GM20000 (cell line): ENCODE measurements around the gene ATF2.
A peak's percentile ranks its signal among the peaks of the same experiment; 100 is the strongest.
"Not testable (repeated sequence)": the region's sequence is repeated elsewhere in the genome, so short reads cannot be mapped to it uniquely, and the experiment has no call there.

Experiments used
- DNase-seq: peaks from one replicate; pipeline ENCODE4 v3.0.0; 2012; ENCODE audit warnings: low spot score
- CTCF ChIP-seq: IDR thresholded peaks from 2 replicates; pipeline ENCODE4 v1.5.1; 2012; ENCODE audit warnings: mild to moderate bottlenecking, control low read depth; ENCODE audit errors: extremely low read depth, missing control alignments

ATF2 gene

GRCh38 chr2:175131252-175131651, 36.8 kb downstream of the ATF2 start:
- no peak for DNase-seq
- TF ChIP-seq CTCF = no peak

GRCh38 chr2:175126661-175127060, 41.3 kb downstream of the ATF2 start:
- TF ChIP-seq CTCF = no peak
- DNase-seq = no peak

- no peak for TF ChIP-seq CTCF
- DNase-seq = no peak
Measured at GRCh38 chr2:175123254-175123653, 44.7 kb downstream of the ATF2 start.

- TF ChIP-seq CTCF = peak; percentile 21
- DNase-seq = peak; percentile 59
Measured at GRCh38 chr2:175111200-175111657, 56.8 kb downstream of the ATF2 start.

GRCh38 chr2:175108091-175108490, 59.9 kb downstream of the ATF2 start:
- DNase-seq = not testable (repeated sequence)

- DNase-seq = no peak
- TF ChIP-seq CTCF = no peak
Measured at GRCh38 chr2:175107146-175107545, 60.9 kb downstream of the ATF2 start.

GRCh38 chr2:175103191-175103590, 64.8 kb downstream of the ATF2 start:
- DNase-seq = no peak
- no peak for TF ChIP-seq CTCF

GRCh38 chr2:175101514-175101913, 66.5 kb downstream of the ATF2 start:
- no peak for DNase-seq
- no peak for TF ChIP-seq CTCF
